Measurements from ENCODE around the gene IL34.

The IL34 gene

DNA sequence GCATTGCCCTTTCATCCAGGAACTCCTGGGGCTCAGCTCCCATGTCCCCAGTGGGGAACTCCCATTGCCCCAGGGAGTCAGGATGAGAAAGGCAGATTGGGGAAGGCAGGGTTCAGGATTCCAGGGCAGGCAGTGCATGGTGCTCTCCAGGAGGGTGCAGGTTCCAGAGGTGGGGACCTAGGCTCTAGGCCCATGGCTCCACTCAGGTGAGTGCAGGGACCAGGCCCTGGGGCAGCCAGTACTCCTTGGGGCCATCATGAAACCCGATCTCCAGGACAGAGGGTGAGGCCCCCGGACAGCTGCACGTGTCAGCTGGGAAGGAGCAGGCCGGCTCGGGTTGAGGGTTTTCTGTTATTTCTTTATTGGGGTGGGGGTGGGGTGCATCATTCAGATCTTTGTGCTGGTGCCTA lies 40.7 kb downstream of the IL34 start:
- H2BK15ac ChIP-seq (ENCODE audit: low read length) = peak overlapping the region; percentile 99
- H2BK120ac ChIP-seq (ENCODE audit: low read depth, low read length) = no peak overlapping the region
- no peak overlapping the region for H2AFZ ChIP-seq (ENCODE audit: low read length)
- H3K36me3 ChIP-seq (replicated peaks in 1 of 2; ENCODE audit: control insufficient read depth in 2 of 2, insufficient read depth in 2 of 2, low read length in 2 of 2) = peaks cover 3 to 11% of the 10 kb centered on the region in 2 donors
- H3K9ac ChIP-seq (ENCODE audit: low read depth, low read length, poor library complexity) = peak overlapping the region; percentile 45
- peak overlapping the region; percentile 99 for H3K18ac ChIP-seq (ENCODE audit: low read length)
- H3K23ac ChIP-seq (ENCODE audit: low read depth, low read length, poor library complexity) = no peak overlapping the region
- peak overlapping the region; percentile 84 for H2BK5ac ChIP-seq (ENCODE audit: low read length)
- no peak overlapping the region for H3K4ac ChIP-seq (ENCODE audit: low read length)
- H3K27ac ChIP-seq (replicated peaks; ENCODE audit: low read length) = no peak overlapping the region
- no peak for DNase-seq (ENCODE audit: low spot score)
- H3K4me2 ChIP-seq (ENCODE audit: insufficient read depth, low read length, poor library complexity, severe bottlenecking) = no peak overlapping the region
- peak overlapping the region; percentile 11 for H2BK12ac ChIP-seq (ENCODE audit: low read length)
- H3K4me3 ChIP-seq (ENCODE audit: low read length in 2 of 2) = no peak overlapping the region
- H3K14ac ChIP-seq (ENCODE audit: low read length) = no peak overlapping the region
- peaks cover 0 to 2% of the 10 kb centered on the region in 2 donors for H3K9me3 ChIP-seq (replicated peaks in 1 of 2; ENCODE audit: control insufficient read depth in 2 of 2, insufficient read depth in 1 of 2, low read depth in 1 of 2, low read length in 2 of 2)
- no peak overlapping the region for H4K8ac ChIP-seq (ENCODE audit: low read depth, low read length)
- peaks cover 36% of the 10 kb centered on the region in 2 donors for H3K4me1 ChIP-seq (ENCODE audit: control insufficient read depth in 2 of 2, insufficient read depth in 1 of 2, low read depth in 1 of 2, low read length in 2 of 2)
- no peaks in the 10 kb centered on the region for H3K27me3 ChIP-seq (ENCODE audit: control insufficient read depth in 3 of 3, insufficient read depth in 3 of 3, low read depth in 1 of 3, low read length in 3 of 3)
- no CpG with 5 or more reads among the region's 5 CpGs for WGBS, 2 donors (ENCODE audit: extremely low coverage in 2 of 2, insufficient read length in 2 of 2, insufficient replicate concordance in 1 of 2)
- H3K79me1 ChIP-seq (ENCODE audit: low read depth, low read length) = peaks cover 10% of the 10 kb centered on the region
- H4K91ac ChIP-seq (ENCODE audit: low read depth, low read length, poor library complexity) = no peak overlapping the region
- H2AK5ac ChIP-seq (ENCODE audit: low read depth, low read length) = peak overlapping the region; percentile 100

DNA sequence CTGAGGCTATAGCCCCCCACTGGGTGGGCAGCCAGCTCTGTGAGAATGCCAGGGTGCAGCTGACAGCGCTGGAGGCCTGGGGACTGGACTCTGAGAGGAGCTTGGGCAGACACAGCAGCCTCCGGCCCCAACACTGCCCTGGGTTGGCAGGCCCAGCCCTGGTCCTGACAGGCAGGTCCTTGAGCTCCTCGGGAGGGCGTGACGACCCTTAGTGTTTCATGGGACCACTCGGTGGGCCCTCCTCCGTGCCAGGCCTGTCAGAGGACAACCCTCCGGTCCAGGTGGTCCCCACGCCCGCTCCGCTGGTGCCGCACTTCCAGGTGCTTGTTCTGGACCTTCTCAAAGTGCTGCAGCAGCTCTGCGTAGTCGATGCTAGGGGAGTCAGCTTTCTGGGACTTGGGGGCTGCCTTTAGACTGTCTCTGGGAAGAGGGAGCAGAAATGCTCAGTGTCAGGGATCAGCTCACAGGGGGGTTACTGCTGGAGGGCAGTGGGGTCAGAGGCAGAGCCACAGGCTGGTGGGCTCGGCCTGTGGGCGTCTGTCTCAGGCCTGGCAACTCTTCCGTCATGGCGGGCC lies 41.4 kb downstream of the IL34 start:
- H2AFZ ChIP-seq (ENCODE audit: low read length) = no peak overlapping the region
- no peak overlapping the region for H3K4me2 ChIP-seq (ENCODE audit: insufficient read depth, low read length, poor library complexity, severe bottlenecking)
- H2AK5ac ChIP-seq (ENCODE audit: low read depth, low read length) = peak overlapping the region; percentile 36
- peaks cover 0 to 2% of the 10 kb centered on the region in 2 donors for H3K9me3 ChIP-seq (replicated peaks in 1 of 2; ENCODE audit: control insufficient read depth in 2 of 2, insufficient read depth in 1 of 2, low read depth in 1 of 2, low read length in 2 of 2)
- H2BK12ac ChIP-seq (ENCODE audit: low read length) = peak overlapping the region; percentile 69
- peak overlapping the region; percentile 9 for H3K9ac ChIP-seq (ENCODE audit: low read depth, low read length, poor library complexity)
- H3K23ac ChIP-seq (ENCODE audit: low read depth, low read length, poor library complexity) = peak overlapping the region; percentile 52
- H3K4me3 ChIP-seq (ENCODE audit: low read length in 2 of 2) = no peak overlapping the region
- H3K18ac ChIP-seq (ENCODE audit: low read length) = peak overlapping the region; percentile 73
- no peak overlapping the region for H3K14ac ChIP-seq (ENCODE audit: low read length)
- H4K8ac ChIP-seq (ENCODE audit: low read depth, low read length) = no peak overlapping the region
- no CpG with 5 or more reads among the region's 18 CpGs for WGBS, 2 donors (ENCODE audit: extremely low coverage in 2 of 2, insufficient read length in 2 of 2, insufficient replicate concordance in 1 of 2)
- H4K91ac ChIP-seq (ENCODE audit: low read depth, low read length, poor library complexity) = no peak overlapping the region
- H2BK15ac ChIP-seq (ENCODE audit: low read length) = peak overlapping the region; percentile 32
- H3K4me1 ChIP-seq (ENCODE audit: control insufficient read depth in 2 of 2, insufficient read depth in 1 of 2, low read depth in 1 of 2, low read length in 2 of 2) = peaks cover 42% of the 10 kb centered on the region in 2 donors
- H2BK5ac ChIP-seq (ENCODE audit: low read length) = peak overlapping the region; percentile 18
- H3K36me3 ChIP-seq (replicated peaks in 1 of 2; ENCODE audit: control insufficient read depth in 2 of 2, insufficient read depth in 2 of 2, low read length in 2 of 2) = peaks cover 3 to 10% of the 10 kb centered on the region in 2 donors
- H2BK120ac ChIP-seq (ENCODE audit: low read depth, low read length) = no peak overlapping the region
- DNase-seq (ENCODE audit: low spot score) = no peak
- no peaks in the 10 kb centered on the region for H3K27me3 ChIP-seq (ENCODE audit: control insufficient read depth in 3 of 3, insufficient read depth in 3 of 3, low read depth in 1 of 3, low read length in 3 of 3)
- H3K27ac ChIP-seq (replicated peaks; ENCODE audit: low read length) = no peak overlapping the region
- H3K4ac ChIP-seq (ENCODE audit: low read length) = no peak overlapping the region
- peaks cover 10% of the 10 kb centered on the region for H3K79me1 ChIP-seq (ENCODE audit: low read depth, low read length)

DNA sequence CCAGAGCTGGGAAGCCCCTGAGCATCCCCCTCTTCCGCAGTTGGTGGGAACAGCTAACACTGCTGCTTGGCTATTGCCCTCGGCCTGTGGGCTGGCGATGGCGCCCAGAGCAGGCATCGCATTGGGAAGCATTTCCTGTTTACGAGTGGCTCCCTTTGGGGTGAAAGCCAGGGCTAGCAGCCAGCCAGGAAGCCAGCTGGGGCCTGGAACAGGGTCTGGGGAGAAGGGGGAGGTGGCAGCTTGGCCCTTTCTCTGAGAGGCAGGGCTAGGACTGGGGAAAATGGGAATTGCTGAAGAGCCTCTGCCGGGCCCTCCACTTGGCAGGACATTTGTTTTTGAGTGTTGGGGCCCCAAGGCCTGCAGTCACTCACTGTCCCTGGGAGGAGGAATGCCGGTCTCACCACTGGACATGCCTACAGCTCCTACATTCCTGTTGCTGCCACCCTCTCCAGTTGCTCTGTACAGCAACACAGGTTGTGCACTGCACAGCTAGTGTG lies 41.9 kb downstream of the IL34 start:
- peak overlapping the region; percentile 32 for H2BK15ac ChIP-seq (ENCODE audit: low read length)
- no peak overlapping the region for H4K8ac ChIP-seq (ENCODE audit: low read depth, low read length)
- no peak overlapping the region for H4K91ac ChIP-seq (ENCODE audit: low read depth, low read length, poor library complexity)
- no peaks in the 10 kb centered on the region for H3K27me3 ChIP-seq (ENCODE audit: control insufficient read depth in 3 of 3, insufficient read depth in 3 of 3, low read depth in 1 of 3, low read length in 3 of 3)
- H3K14ac ChIP-seq (ENCODE audit: low read length) = no peak overlapping the region
- H3K4ac ChIP-seq (ENCODE audit: low read length) = no peak overlapping the region
- peaks cover 3 to 5% of the 10 kb centered on the region in 2 donors for H3K36me3 ChIP-seq (replicated peaks in 1 of 2; ENCODE audit: control insufficient read depth in 2 of 2, insufficient read depth in 2 of 2, low read length in 2 of 2)
- no CpG with 5 or more reads among the region's 8 CpGs for WGBS, 2 donors (ENCODE audit: extremely low coverage in 2 of 2, insufficient read length in 2 of 2, insufficient replicate concordance in 1 of 2)
- H2AK5ac ChIP-seq (ENCODE audit: low read depth, low read length) = peak overlapping the region; percentile 36
- H2BK12ac ChIP-seq (ENCODE audit: low read length) = no peak overlapping the region
- H2BK5ac ChIP-seq (ENCODE audit: low read length) = peak overlapping the region; percentile 18
- peak overlapping the region in 1 of 2 donors; percentile 14 for H3K4me3 ChIP-seq (ENCODE audit: low read length in 2 of 2)
- H2BK120ac ChIP-seq (ENCODE audit: low read depth, low read length) = no peak overlapping the region
- peaks cover 0 to 2% of the 10 kb centered on the region in 2 donors for H3K9me3 ChIP-seq (replicated peaks in 1 of 2; ENCODE audit: control insufficient read depth in 2 of 2, insufficient read depth in 1 of 2, low read depth in 1 of 2, low read length in 2 of 2)
- no peak overlapping the region for H3K4me2 ChIP-seq (ENCODE audit: insufficient read depth, low read length, poor library complexity, severe bottlenecking)
- H3K4me1 ChIP-seq (ENCODE audit: control insufficient read depth in 2 of 2, insufficient read depth in 1 of 2, low read depth in 1 of 2, low read length in 2 of 2) = peaks cover 48% of the 10 kb centered on the region in 2 donors
- peaks cover 12% of the 10 kb centered on the region for H3K79me1 ChIP-seq (ENCODE audit: low read depth, low read length)
- peak overlapping the region; percentile 52 for H3K23ac ChIP-seq (ENCODE audit: low read depth, low read length, poor library complexity)
- H3K9ac ChIP-seq (ENCODE audit: low read depth, low read length, poor library complexity) = no peak overlapping the region
- no peak overlapping the region for H3K27ac ChIP-seq (replicated peaks; ENCODE audit: low read length)
- H3K18ac ChIP-seq (ENCODE audit: low read length) = peak overlapping the region; percentile 73
- no peak overlapping the region for H2AFZ ChIP-seq (ENCODE audit: low read length)
- DNase-seq (ENCODE audit: low spot score) = no peak

DNA sequence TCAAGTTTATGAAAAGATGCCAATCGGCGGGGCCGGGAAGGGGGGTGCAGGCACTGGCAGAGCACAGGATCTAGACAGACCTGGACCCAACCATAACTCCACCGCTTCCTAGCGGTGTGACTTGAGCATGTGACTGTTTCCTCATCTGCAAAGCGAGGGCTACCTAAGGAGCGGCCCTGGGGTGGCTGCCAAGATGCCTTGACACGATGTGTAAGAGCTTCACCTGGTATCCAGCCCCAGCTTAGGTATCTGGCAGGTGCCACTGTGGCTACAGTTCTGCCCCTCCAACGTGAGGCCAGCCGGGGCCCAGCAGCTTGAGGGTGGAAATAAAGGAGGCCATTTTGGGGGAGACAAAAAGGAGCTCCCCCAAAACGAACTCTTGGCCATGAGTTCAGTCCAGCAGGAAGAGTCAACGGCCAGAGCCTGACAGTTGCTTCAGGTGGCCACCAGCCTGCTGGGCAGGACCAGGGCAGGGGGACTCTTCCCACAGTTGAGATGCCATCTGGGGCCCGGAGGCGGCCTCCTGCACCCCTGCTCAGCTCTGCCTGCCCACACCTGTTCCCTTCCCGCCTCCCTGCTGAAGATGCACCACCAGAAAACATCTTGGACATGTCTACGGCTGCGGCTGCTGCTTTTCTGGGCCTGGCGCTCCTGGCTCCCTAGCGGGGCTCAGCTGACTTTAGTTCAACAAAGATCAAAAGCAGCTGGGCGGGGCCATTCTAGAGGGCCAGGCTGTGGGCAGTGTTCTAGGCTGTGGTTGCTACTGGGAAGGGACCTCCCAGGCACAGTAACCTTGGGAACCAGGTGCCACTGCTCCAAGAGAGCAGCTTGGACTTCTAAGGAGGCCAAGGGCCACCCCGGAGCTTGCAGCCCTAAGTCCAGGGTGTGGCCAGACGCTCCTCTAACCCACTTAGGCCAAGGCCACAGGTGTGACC lies 42.9 kb downstream of the IL34 start:
- no peak overlapping the region for H3K14ac ChIP-seq (ENCODE audit: low read length)
- H2AK5ac ChIP-seq (ENCODE audit: low read depth, low read length) = peak overlapping the region; percentile 36
- peaks cover 54 to 58% of the 10 kb centered on the region in 2 donors for H3K4me1 ChIP-seq (ENCODE audit: control insufficient read depth in 2 of 2, insufficient read depth in 1 of 2, low read depth in 1 of 2, low read length in 2 of 2)

More for the DNA sequence above, 42.9 kb downstream of the IL34 start:
- Histone ChIP-seq H3K4ac (ENCODE audit: low read length) (no peak overlapping the region), H3K27ac (replicated peaks; ENCODE audit: low read length) (no peak overlapping the region), H3K23ac (ENCODE audit: low read depth, low read length, poor library complexity) (no peak overlapping the region), H3K79me1 (ENCODE audit: low read depth, low read length) (peaks cover 10% of the 10 kb centered on the region), H3K4me2 (ENCODE audit: insufficient read depth, low read length, poor library complexity, severe bottlenecking) (no peak overlapping the region), H2BK120ac (ENCODE audit: low read depth, low read length) (no peak overlapping the region), H3K36me3 (replicated peaks in 1 of 2; ENCODE audit: control insufficient read depth in 2 of 2, insufficient read depth in 2 of 2, low read length in 2 of 2) (peaks cover 0 to 3% of the 10 kb centered on the region in 2 donors), H2BK5ac (ENCODE audit: low read length) (no peak overlapping the region), H2BK15ac (ENCODE audit: low read length) (peak overlapping the region; percentile 56), H4K91ac (ENCODE audit: low read depth, low read length, poor library complexity) (no peak overlapping the region), H3K18ac (ENCODE audit: low read length) (no peak overlapping the region), H3K4me3 (ENCODE audit: low read length in 2 of 2) (no peak overlapping the region), H3K9me3 (replicated peaks in 1 of 2; ENCODE audit: control insufficient read depth in 2 of 2, insufficient read depth in 1 of 2, low read depth in 1 of 2, low read length in 2 of 2) (peaks cover 0 to 2% of the 10 kb centered on the region in 2 donors), H2BK12ac (ENCODE audit: low read length) (no peak overlapping the region), H2AFZ (ENCODE audit: low read length) (no peak overlapping the region), H4K8ac (ENCODE audit: low read depth, low read length) (no peak overlapping the region), H3K27me3 (ENCODE audit: control insufficient read depth in 3 of 3, insufficient read depth in 3 of 3, low read depth in 1 of 3, low read length in 3 of 3) (no peaks in the 10 kb centered on the region), H3K9ac (ENCODE audit: low read depth, low read length, poor library complexity) (peak overlapping the region; percentile 3)
- DNase-seq (ENCODE audit: low spot score) = no peak
- no CpG with 5 or more reads among the region's 22 CpGs for WGBS, 2 donors (ENCODE audit: extremely low coverage in 2 of 2, insufficient read length in 2 of 2, insufficient replicate concordance in 1 of 2)

All from neuronal stem cell (in vitro differentiated cells).